CD4-positive, alpha-beta T cell treated with Interleukin-10 for 1 hour (primary cell): ENCODE data around the gene CALM3.
"Not testable (repeated sequence)": the region's sequence is repeated elsewhere in the genome, so short reads cannot be mapped to it uniquely, and the experiment has no call there.

Source experiments
- DNase-seq: peaks from one replicate; pipeline ENCODE4 v3.0.0-alpha.2; 2020

CALM3 gene

GRCh38 chr19:46617601-46618000, 16.5 kb downstream of the CALM3 start:
- no peak for DNase-seq

- DNase-seq, result peak; percentile 57
Measured at GRCh38 chr19:46618670-46619231, 17.6 kb downstream of the CALM3 start.

- DNase-seq, result no peak
Measured at GRCh38 chr19:46620267-46620666, 19.1 kb downstream of the CALM3 start.

DNA sequence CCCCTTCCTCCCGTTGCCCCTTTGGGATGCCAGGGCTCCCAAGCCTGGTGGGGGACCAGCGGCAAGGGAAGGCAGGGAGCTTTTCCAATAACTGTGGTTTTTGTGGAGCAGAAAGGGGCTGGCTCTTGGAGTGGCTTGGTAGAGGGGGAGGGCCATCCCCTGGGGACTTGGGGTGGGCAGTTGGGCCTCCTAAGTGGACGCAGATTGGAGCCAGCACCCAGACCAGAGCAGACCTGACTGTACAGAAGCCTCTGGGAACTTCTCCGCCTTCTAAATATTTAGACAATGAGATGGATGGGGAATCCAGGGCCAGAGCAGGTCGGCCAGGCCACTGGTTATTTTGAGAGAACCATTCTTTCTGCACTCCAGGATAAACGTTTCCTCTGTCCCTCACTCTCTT, 19.6 kb downstream of the CALM3 start:
- DNase-seq, result no peak

DNA sequence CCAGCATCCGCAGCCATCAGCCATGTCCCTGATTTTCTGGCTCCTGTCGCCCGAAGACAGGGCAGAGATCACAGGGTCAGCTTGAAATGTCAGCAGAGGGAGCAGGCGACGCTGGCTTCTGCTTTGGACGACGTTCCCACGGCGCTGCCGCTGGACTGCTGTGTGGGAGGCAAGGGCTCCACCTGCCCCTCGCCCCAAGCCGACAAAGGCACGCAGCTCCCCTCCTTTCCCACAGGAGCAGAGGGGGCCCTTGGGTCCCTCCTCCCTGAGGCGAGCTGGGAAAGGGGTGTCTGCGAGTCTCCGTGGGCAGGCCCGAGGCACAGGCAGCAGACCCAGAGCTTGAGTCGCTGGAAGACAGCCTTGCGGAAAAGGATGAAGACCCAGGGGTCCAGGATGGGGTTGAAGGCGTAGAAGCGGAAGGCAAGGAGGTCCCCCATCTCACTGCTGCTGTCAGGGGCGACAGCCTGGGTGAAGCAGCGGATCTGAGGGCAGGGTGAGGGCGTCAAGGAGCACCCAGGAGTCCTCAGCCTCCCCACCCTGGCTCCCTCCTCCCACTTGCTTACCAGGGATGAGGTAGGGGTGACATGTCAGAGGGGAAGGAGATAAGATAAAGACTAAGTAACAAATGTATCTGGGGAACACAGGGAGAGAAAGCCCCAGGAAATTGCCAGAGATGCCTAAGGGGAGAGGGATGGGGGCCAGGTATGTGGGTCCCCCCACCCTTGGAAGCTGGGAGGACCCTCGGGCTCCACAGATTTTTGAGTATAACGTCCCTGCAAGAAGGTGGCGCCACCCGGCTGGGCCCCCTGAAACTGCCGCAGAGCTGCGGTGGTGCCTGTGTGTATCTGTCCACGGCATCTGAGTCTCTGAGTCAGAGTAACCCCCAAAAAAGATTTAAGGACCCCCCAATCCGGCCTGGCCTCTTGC, 20.3 kb downstream of the CALM3 start:
- no peak for DNase-seq

GRCh38 chr19:46622118-46622446, 21.0 kb downstream of the CALM3 start:
- DNase-seq, result no peak

DNA sequence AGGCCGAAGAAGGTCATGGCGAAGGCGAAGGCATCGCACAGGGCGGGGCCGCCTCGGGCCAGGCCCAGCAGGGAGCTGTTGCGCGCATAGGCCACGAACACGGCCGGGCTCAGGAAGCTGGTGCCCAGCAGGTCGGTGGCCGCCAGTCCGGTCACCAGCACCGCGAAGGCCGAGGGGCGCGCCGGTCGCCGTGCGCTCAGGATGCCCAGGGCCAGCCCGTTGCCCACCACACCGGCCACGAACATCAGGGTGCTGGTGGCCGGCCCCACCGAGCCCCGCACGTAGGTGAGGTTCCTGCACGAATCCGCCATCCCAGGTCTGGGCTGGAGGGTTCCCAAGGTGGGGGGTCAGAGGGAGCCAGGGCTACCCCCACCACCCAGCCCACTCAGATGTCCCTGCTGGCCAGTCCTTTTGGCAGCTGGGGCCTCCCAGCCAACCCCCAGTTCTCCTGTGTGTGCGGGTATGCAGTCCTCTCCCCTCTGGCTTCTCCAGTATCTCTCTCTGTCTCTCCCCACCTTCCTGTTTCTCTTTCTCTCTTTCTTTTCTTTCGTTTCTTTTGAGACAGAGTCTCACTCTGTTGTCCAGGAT, 22.9 kb downstream of the CALM3 start:
- no peak for DNase-seq

DNA sequence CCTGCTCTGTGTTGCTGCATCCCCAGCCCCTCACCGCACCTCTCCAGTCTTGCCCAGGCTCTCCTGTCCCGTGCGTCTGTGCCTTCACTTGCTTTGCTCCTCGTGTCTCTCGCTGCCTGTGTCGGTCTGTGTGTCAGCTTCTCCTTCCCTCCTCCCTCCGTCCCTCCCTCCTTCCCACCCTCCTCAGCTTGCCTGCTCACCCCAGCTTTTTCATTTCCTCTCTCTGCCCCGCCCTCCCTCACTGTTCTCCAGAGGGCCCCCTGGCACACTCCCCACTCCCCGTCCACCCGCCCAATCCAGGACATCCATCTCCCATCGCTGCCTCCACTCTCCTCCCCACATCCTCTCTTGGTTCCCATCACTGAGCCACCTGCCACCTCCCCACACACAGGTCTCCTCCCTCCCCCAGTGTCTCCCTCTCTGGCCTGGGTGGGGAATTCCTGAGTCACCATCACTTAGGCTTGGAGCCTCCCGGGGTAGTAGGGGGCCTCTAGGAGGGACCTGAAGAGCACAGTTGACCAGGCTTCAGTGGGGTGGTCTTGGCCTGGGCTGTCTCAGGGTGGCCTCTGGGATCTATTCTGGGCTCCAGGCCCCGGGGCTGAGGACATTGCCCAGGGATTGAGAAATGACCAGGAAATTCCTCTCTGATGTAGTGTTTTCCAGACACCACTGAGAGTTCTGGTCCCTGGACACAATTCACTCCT, 24.0 kb downstream of the CALM3 start, which contains the start of gene PTGIR:
Gene PTGIR (minus strand): TSS at position 132 of the 704 bp plus-strand sequence. CDS start 864 bp downstream, outside the sequence.
- DNase-seq, result no peak

DNA sequence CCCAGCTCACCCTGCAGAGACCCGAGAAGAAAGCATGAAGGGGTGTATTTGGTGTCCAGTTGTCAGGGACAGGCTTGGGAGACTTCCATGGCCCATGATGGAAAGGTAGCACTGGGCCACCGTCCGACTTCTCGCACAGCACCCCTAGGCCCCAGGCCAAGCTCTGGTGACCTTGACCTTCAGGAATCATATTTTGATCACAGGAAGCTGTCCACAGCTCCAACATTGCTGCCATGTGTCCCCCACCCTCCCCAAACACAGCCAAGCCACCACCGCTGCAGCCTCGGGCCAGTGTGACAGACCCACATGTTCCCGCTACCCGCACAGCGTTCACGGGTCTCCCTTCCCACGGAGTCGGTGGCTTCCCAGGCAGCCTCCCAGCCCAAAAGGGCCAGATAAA, 24.6 kb downstream of the CALM3 start:
- DNase-seq, result no peak

- DNase-seq, result no peak
Measured at GRCh38 chr19:46626446-46626845, 25.3 kb downstream of the CALM3 start.

GRCh38 chr19:46628970-46629369, 27.8 kb downstream of the CALM3 start:
- DNase-seq, result not testable (repeated sequence)

DNA sequence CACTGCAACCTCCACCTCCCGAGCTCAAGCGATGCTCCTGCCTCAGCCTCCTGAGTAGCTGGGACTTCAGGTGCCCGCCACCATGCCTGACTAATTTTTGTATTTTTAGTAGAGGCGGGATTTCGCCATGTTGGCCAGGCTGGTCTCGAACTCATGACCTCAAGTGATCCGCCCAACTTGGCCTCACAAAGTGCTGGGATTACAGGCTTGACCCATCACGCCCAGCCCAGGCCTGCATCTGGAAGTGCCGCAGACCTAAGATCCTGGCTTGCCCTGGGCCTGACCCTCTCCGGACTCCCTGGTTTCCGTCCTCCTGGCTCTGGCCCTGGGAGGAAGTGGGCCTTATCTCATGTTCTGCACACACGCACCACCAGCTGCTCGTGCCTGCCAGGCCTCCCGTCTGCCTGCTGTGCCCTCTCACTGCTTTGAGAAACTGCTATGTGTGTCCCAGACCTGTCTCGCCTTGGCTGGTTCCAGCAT, 28.5 kb downstream of the CALM3 start:
- no peak for DNase-seq

GRCh38 chr19:46630586-46631205, 29.6 kb downstream of the CALM3 start:
- DNase-seq, result no peak

- no peak for DNase-seq
Measured at GRCh38 chr19:46631481-46631880, 30.4 kb downstream of the CALM3 start.

DNA sequence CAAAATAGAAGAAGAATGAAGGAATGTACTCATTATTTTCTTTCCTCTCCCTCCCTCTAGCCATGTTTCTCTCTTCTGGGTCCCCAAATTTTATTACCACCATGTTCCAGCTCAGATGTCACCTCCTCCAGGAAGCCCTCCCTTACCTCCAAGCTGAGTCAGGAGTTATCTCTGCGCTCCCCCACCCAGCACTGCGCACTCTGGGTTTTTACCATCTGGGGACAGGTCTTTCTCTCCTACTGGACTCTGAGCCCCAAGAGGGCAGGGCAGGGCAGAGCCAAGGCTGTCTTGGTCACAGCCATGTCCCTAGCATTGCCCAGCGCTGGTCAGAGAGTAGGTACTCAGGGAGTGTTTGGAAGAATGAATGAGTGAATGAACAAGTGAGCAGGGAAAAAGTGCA, 32.0 kb downstream of the CALM3 start:
- DNase-seq, result no peak

- peak; percentile 96 for DNase-seq
Measured at GRCh38 chr19:46634045-46634655, 33.0 kb downstream of the CALM3 start.

DNA sequence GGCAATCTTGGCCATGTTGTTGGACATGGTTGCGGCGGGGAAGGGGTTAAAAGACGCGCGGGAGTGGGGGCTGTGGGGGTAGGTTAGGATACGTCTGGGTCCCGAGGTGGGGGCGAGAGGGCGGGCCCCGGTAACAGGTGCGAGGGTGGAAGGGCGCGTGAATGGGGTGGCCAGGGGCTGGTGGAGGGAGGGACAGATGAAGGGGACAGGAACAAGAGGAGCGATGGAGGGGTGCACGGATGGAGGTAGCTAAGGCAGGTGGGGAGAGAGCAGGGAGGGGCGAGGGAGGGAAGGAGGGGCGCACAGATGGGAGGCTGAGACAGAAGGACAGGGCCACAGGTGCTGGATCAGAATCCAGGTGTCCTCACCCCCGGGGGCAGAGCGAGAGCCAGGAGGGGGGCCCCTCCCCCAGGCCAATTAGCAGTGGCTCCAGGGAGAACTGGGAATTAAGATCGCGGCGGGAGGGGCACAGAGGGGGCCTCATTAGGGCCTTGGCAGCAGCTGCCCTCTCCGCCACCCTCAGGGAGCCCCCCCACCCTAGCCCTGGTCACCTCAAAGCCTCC, 33.6 kb downstream of the CALM3 start:
- no peak for DNase-seq

DNA sequence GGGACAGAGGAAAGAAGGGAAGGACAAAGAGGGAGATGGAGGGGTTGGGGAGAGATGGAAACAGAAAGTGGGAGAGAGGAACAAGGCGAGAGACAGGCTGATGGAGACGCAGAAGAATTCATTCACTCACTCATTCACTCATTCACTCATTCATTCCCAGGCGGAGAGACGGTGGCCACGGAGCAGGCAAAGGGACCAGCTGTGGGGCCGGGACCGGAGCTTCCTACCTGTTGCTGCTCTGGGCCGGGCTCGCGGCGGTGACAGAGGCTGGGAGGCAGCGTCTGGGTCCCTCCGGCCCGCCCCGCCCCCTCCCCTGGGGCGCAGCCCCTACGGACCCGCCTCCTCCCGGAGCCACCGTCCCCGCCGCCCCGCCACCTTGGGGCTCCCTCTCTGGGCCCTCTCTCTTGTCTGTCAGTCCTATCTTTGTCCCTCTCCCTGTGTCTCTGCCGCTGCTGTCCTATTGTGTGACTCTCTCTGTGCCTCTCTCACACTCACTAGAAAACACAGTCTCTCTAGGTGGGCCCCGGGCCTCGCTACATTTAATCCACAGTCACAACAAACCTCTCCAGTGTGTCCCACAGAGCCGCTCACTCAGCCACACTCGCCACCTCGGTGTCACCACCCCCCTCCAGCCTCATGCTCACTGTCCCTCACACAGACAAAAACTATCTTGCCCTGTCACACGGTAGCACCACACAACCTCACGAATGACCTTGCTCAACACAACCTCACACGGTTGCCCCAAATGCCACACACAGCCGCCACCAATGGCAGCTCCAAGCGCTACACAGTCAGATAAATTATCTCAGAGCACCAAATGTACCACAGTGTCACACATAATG, 35.0 kb downstream of the CALM3 start, which contains the start of gene GNG8:
Gene GNG8 (minus strand): TSS at position 283 of the 842 bp plus-strand sequence. CDS start 1,520 bp downstream, outside the sequence.
- DNase-seq, result no peak

DNA sequence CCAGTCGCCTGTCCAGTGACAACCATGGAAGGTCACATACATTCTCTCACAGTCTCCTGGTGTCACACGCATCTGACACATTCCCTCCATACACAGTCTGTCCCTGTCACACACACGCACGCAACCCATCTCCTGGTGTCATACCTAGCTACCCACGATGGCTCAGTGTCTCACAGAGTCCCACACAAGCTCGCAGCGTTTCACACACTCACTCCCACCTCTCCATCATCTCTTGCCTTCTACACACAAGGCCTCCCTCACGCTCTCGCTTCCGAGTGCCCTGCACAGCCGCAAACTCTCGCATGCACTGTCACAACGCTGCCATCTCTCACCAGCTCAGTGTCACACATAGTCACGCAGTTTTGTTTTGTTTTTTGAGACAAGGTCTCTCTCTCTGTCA, 36.1 kb downstream of the CALM3 start:
- no peak for DNase-seq

GRCh38 chr19:46639358-46640182, 38.4 kb downstream of the CALM3 start:
- DNase-seq, result peak; percentile 32
